HepG2 (cell line): ENCODE measurements around the gene TBL3. TPM values are rescaled to one million over a fixed set of nuclear protein-coding genes. Genes with fewer than 3 reads are reported as not detected.
A peak's percentile ranks its signal among the peaks of the same experiment; 100 is the strongest.

Experiments
- CC2D1A ChIP-seq: sonication (generic); formaldehyde crosslinking; IDR thresholded peaks from 2 replicates; pipeline ENCODE4 v1.8.1; 2023; ENCODE audit warnings: mild to moderate bottlenecking, missing genetic modification reagents
- EHMT2 ChIP-seq: fragments of 200-600 bp; sonication (generic); IDR thresholded peaks from 2 replicates; pipeline ENCODE4 v1.7.0; 2017; ENCODE audit warnings: antibody characterized with exemption, low read depth, low read length, borderline replicate concordance
- GMEB1 ChIP-seq: sonication (generic); formaldehyde crosslinking; IDR thresholded peaks from 2 replicates; pipeline ENCODE4 v1.5.1; 2020; ENCODE audit warnings: missing genetic modification reagents, mild to moderate bottlenecking, borderline replicate concordance
- HDAC1 ChIP-seq: sonication (generic); formaldehyde crosslinking; IDR thresholded peaks from 2 replicates; pipeline ENCODE4 v1.5.1; 2020; ENCODE audit warnings: mild to moderate bottlenecking, missing genetic modification reagents
- JUND ChIP-seq: sonication (generic); formaldehyde crosslinking; IDR thresholded peaks from 2 replicates; pipeline ENCODE4 v1.8.0; 2022; ENCODE audit warnings: mild to moderate bottlenecking, missing genetic modification reagents
- KAT8 ChIP-seq: IDR thresholded peaks from 2 replicates; pipeline ENCODE4 v1.6.1; 2016; ENCODE audit warnings: missing genetic modification reagents, missing compliant biosample characterization
- KDM3A ChIP-seq: IDR thresholded peaks from 2 replicates; pipeline ENCODE4 v1.6.1; 2018; ENCODE audit warnings: low read depth, missing compliant biosample characterization
- KMT2B ChIP-seq: IDR thresholded peaks from 2 replicates; pipeline ENCODE4 v1.6.1; 2016; ENCODE audit warnings: missing genetic modification reagents, missing compliant biosample characterization
- LCORL ChIP-seq, 2 experiments: fragments of 450-650 bp in 1 of 2; sonication (generic) in 1 of 2; formaldehyde crosslinking in 1 of 2; IDR thresholded peaks; 2 replicates each; pipeline versions ENCODE4 v1.5.0 to v1.6.1; 2017 to 2020; ENCODE audit warnings: antibody characterized with exemption in 1 of 2, missing genetic modification reagents in 1 of 2
- MAFG ChIP-seq: sonication (generic); formaldehyde crosslinking; IDR thresholded peaks from 2 replicates; pipeline ENCODE4 v1.5.1; 2020; ENCODE audit warnings: mild to moderate bottlenecking, missing genetic modification reagents
- MAFK ChIP-seq, 2 experiments: IDR thresholded peaks in 1 of 2; conservative IDR thresholded peaks in 1 of 2; 2 replicates each; pipeline ENCODE4 v1.6.1; 2011; ENCODE audit warnings: improper control_type of control experiment in 2 of 2, low read length in 2 of 2
- NRL ChIP-seq: sonication (generic); formaldehyde crosslinking; IDR thresholded peaks from 2 replicates; pipeline ENCODE4 v1.5.0; 2020; ENCODE audit warnings: missing genetic modification reagents, mild to moderate bottlenecking, moderate library complexity, borderline replicate concordance
- RXRB ChIP-seq: IDR thresholded peaks from 2 replicates; pipeline ENCODE4 v1.6.1; 2016; ENCODE audit warnings: borderline replicate concordance, missing genetic modification reagents, missing compliant biosample characterization
- SRY ChIP-seq: sonication (generic); formaldehyde crosslinking; IDR thresholded peaks from 2 replicates; pipeline ENCODE4 v1.8.0; 2022; ENCODE audit warnings: mild to moderate bottlenecking, missing genetic modification reagents
- THAP11 ChIP-seq: IDR thresholded peaks from 2 replicates; pipeline ENCODE4 v1.6.1; 2016; ENCODE audit warnings: missing biosample characterization, missing genetic modification reagents
- U2AF2 ChIP-seq: fragments of 200-400 bp; formaldehyde crosslinking; IDR thresholded peaks from 2 replicates; pipeline ENCODE4 v1.6.1; 2017; ENCODE audit warnings: low read depth, mild to moderate bottlenecking, low read length
- ZBTB7A ChIP-seq: sonication (generic); formaldehyde crosslinking; IDR thresholded peaks from 2 replicates; pipeline ENCODE4 v1.8.0; 2022; ENCODE audit warnings: mild to moderate bottlenecking, missing genetic modification reagents
- ZMYM4 ChIP-seq: sonication (generic); formaldehyde crosslinking; IDR thresholded peaks from 2 replicates; pipeline ENCODE4 v1.8.1; 2023; ENCODE audit warnings: mild to moderate bottlenecking, missing genetic modification reagents
- ZNF224 ChIP-seq: sonication (generic); formaldehyde crosslinking; IDR thresholded peaks from 2 replicates; pipeline ENCODE4 v1.5.0; 2020; ENCODE audit warnings: mild to moderate bottlenecking, missing genetic modification reagents
- ZNF547 ChIP-seq: sonication (generic); formaldehyde crosslinking; IDR thresholded peaks from 2 replicates; pipeline ENCODE4 v1.5.1; 2020; ENCODE audit warnings: mild to moderate bottlenecking, missing genetic modification reagents
- ZNF558 ChIP-seq: sonication (generic); formaldehyde crosslinking; IDR thresholded peaks from 2 replicates; pipeline ENCODE4 v1.9.0; 2022; ENCODE audit warnings: mild to moderate bottlenecking, missing genetic modification reagents, borderline replicate concordance
- ZNF772 ChIP-seq: sonication (generic); formaldehyde crosslinking; IDR thresholded peaks from 2 replicates; pipeline ENCODE4 v1.5.0; 2020; ENCODE audit warnings: mild to moderate bottlenecking, missing genetic modification reagents
- ZNF777 ChIP-seq: sonication (generic); formaldehyde crosslinking; IDR thresholded peaks from 2 replicates; pipeline ENCODE4 v1.4.0; 2020; ENCODE audit warnings: missing genetic modification reagents
- ZNF850 ChIP-seq: sonication (generic); formaldehyde crosslinking; conservative IDR thresholded peaks from 2 replicates; pipeline ENCODE4 v1.9.0; 2021; ENCODE audit warnings: mild to moderate bottlenecking, missing genetic modification reagents
- ZSCAN22 ChIP-seq: sonication (generic); formaldehyde crosslinking; IDR thresholded peaks from 2 replicates; pipeline ENCODE4 v1.4.0; 2020; ENCODE audit warnings: mild to moderate bottlenecking, missing genetic modification reagents
- polyA plus RNA-seq, 8 experiments: library from polyadenylated mRNA; depleted of rRNA in 3 of 8; stranded (reverse) in 7 of 8; unstranded in 1 of 8; fragments of >200 nt; fragmentation: Illumina TruSeq in 4 of 8; extraction: Trizol in 4 of 8; gene quantifications; 2 replicates each; pipeline versions ENCODE4 v1.2.1 to v1.2.3, GENCODE V29; 2011 to 2016; ENCODE audit warnings: low read depth in 4 of 8, missing spikeins in 1 of 8, mixed read lengths in 1 of 8; ENCODE audit not compliant: insufficient read depth in 1 of 8
- total RNA-seq, 5 experiments: library from RNA; depleted of rRNA; stranded (reverse); fragments of >200 nt; fragmentation: Illumina TruSeq; extraction: Trizol; gene quantifications; 2 replicates each; pipeline ENCODE4 v1.2.3, GENCODE V29; 2016; ENCODE audit warnings: low read depth in 1 of 5
- TF ChIP-seq, protein P1 (sequence below): sonication (generic); formaldehyde crosslinking; IDR thresholded peaks from 2 replicates; pipeline ENCODE4 v1.4.0; 2020; ENCODE audit warnings: missing genetic modification reagents, borderline replicate concordance
- TF ChIP-seq, protein P2 (sequence below): sonication (generic); formaldehyde crosslinking; IDR thresholded peaks from 2 replicates; pipeline ENCODE4 v1.9.0; 2021; ENCODE audit warnings: missing genetic modification reagents, mild to moderate bottlenecking, borderline replicate concordance

The TBL3 gene
- total and polyA plus RNA-seq, 2 of the 13 experiments (the other 11 are each of a cell fraction or from before 2014, with no cell fraction given): 16.8 to 38.0 TPM

DNA sequence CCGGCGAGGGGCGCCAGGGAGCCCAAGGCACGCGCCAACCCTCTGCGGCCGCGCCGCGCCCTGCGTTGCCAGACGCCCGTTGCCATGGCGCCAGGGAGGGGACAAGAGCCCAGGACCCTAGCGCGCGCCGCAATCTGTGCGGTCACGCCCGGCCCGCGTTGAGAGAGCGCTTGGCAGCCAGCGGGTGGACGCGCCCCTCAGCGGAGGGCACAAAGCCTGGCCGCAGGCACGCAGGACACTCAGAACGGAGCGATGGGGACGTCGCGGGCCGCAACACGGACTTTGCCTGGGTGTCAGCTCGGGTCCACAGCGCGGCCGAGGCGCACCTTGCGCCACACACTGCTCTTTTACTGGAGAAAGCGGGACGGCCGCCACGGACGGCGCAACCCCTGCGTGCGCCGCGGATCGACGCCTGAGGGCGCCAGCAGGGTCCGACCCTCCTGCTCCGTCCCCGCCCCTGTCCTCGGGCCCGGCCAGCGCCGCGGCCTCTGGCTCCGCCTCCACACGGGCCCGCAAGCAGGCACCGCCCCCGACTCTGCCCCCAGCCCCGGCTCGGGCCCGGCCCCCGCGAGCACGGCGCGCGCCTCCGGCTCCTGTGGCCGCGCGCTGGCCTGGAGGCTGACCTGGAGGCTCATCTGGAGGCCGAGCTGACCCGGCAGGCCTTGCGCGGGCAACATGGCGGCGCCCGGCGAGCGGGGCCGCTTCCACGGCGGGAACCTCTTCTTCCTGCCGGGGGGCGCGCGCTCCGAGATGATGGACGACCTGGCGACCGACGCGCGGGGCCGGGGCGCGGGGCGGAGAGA is 11.9 kb downstream of the TBL3 start, which contains the start of gene GFER (continued):
- TF ChIP-seq, protein P1, sequence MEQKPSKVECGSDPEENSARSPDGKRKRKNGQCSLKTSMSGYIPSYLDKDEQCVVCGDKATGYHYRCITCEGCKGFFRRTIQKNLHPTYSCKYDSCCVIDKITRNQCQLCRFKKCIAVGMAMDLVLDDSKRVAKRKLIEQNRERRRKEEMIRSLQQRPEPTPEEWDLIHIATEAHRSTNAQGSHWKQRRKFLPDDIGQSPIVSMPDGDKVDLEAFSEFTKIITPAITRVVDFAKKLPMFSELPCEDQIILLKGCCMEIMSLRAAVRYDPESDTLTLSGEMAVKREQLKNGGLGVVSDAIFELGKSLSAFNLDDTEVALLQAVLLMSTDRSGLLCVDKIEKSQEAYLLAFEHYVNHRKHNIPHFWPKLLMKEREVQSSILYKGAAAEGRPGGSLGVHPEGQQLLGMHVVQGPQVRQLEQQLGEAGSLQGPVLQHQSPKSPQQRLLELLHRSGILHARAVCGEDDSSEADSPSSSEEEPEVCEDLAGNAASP: no peak
- TF ChIP-seq KMT2B (no peak), ZNF558 (no peak; the same call in 1 of the 2 replicates), RXRB (CRISPR knock-in tag) (peak; percentile 20; the same call in 1 of the 2 replicates), U2AF2 (0 out of 2 replicates have a peak, but pooled peaks have one; percentile 76), ZNF850 (CRISPR knock-in tag) (no peak), GMEB1 (CRISPR knock-in tag) (peak; percentile 79), ZBTB7A (no peak), ZSCAN22 (CRISPR knock-in tag) (no peak), ZNF772 (CRISPR knock-in tag) (0 out of 2 replicates have a peak, but pooled peaks have one; percentile 68), KAT8 (CRISPR knock-in tag) (no peak), HDAC1 (CRISPR knock-in tag) (peak; percentile 87), SRY (CRISPR knock-in tag) (no peak), MAFK (conservative IDR thresholded peaks at IDR 0.05 in 1 of 2, IDR thresholded peaks at IDR 0.05 in 1 of 2; ENCODE audit: low read length in 2 of 2) (no peak), ZNF547 (CRISPR knock-in tag) (0 out of 2 replicates have a peak, but pooled peaks have one; percentile 57), LCORL (IDR thresholded peaks at IDR 0.05) (no peak), LCORL (CRISPR knock-in tag; IDR thresholded peaks at IDR 0.05) (peak; percentile 90), EHMT2 (no peak), JUND (0 out of 2 replicates have a peak, but pooled peaks have one; percentile 50), KDM3A (CRISPR knock-in tag) (no peak), THAP11 (CRISPR knock-in tag) (peak; percentile 86), ZMYM4 (CRISPR knock-in tag) (peak; percentile 46), ZNF224 (no peak), CC2D1A (CRISPR knock-in tag) (no peak), MAFG (CRISPR knock-in tag) (no peak), ZNF777 (CRISPR knock-in tag) (peak; percentile 83), NRL (peak; percentile 33; the same call in 1 of the 2 replicates)
- TF ChIP-seq, protein P2, sequence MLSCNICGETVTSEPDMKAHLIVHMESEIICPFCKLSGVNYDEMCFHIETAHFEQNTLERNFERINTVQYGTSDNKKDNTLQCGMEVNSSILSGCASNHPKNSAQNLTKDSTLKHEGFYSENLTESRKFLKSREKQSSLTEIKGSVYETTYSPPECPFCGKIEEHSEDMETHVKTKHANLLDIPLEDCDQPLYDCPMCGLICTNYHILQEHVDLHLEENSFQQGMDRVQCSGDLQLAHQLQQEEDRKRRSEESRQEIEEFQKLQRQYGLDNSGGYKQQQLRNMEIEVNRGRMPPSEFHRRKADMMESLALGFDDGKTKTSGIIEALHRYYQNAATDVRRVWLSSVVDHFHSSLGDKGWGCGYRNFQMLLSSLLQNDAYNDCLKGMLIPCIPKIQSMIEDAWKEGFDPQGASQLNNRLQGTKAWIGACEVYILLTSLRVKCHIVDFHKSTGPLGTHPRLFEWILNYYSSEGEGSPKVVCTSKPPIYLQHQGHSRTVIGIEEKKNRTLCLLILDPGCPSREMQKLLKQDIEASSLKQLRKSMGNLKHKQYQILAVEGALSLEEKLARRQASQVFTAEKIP (CRISPR knock-in tag): no peak
